ENCODE data around the gene HEPHL1.
"Not testable (repeated sequence)": the region's sequence is repeated elsewhere in the genome, so short reads cannot be mapped to it uniquely, and the experiment has no call there.

Gene HEPHL1

GRCh38 chr11:94152678-94153065 is 131.5 kb downstream of the HEPHL1 start:
- ChIA-PET POLR2A (no interaction called here), CTCF (interaction anchor here (1.5 kb wide), 1 partner anchor 32 kb away, joined by 6 read pairs; no protein-coding TSS in a partner anchor)
- DNase-seq (ENCODE audit: extremely low spot score) = no peak
- TF ChIP-seq CTCF (IDR thresholded peaks at IDR 0.05; ENCODE audit: control extremely low read depth, extremely low read depth, low read depth, missing control alignments) = no peak

- DNase-seq (ENCODE audit: extremely low spot score) = no peak
- TF ChIP-seq CTCF (IDR thresholded peaks at IDR 0.05; ENCODE audit: control extremely low read depth, extremely low read depth, low read depth, missing control alignments) = no peak
- ChIA-PET POLR2A (no interaction called here), CTCF (interaction anchor here (1.5 kb wide), 1 partner anchor 31 kb away, joined by 6 read pairs; no protein-coding TSS in a partner anchor)
Observed at GRCh38 chr11:94153320-94153719, 132.2 kb downstream of the HEPHL1 start.

- no peak for DNase-seq (ENCODE audit: extremely low spot score)
- CTCF ChIA-PET = interaction anchor here (0.8 to 2.4 kb wide), 3 partner anchors 12 to 30 kb away, joined by 3 to 8 read pairs (median 6); no protein-coding TSS in a partner anchor
- TF ChIP-seq CTCF (IDR thresholded peaks at IDR 0.05; ENCODE audit: control extremely low read depth, extremely low read depth, low read depth, missing control alignments) = no peak
- POLR2A ChIA-PET = no interaction called here
Observed at GRCh38 chr11:94154095-94154856, 133.1 kb downstream of the HEPHL1 start.

- DNase-seq (ENCODE audit: extremely low spot score); POLR2A ChIA-PET; CTCF ChIA-PET: not testable (repeated sequence)
Observed at GRCh38 chr11:94157339-94157738, 136.2 kb downstream of the HEPHL1 start.

Data from GM10248 (cell line).